GM23248 (cell line): ENCODE measurements around the gene CLCN4. TPM values are rescaled to one million over a fixed set of nuclear protein-coding genes. Genes with fewer than 3 reads are reported as not detected.

Experiments
- DNase-seq: peaks from one replicate; pipeline ENCODE4 v3.0.0-alpha.2; 2015
- H2AFZ ChIP-seq: fragments of 200-600 bp; sonication (generic); 2 replicates; pipeline ENCODE4 v1.6.1; 2016; ENCODE audit warnings: antibody characterized with exemption
- H3F3A ChIP-seq: fragments of 200-600 bp; sonication (generic); 2 replicates; pipeline ENCODE4 v1.6.1; 2016; ENCODE audit warnings: mild to moderate bottlenecking, antibody characterized with exemption, mixed run types; ENCODE audit not compliant: insufficient read depth
- H3K27ac ChIP-seq: fragments of 200-600 bp; sonication (generic); 2 replicates; pipeline ENCODE4 v1.5.1; 2016; ENCODE audit warnings: mild to moderate bottlenecking
- H3K27me3 ChIP-seq: fragments of 200-600 bp; sonication (generic); replicated peaks from 2 replicates; pipeline ENCODE4 v1.6.1; 2016; ENCODE audit warnings: mild to moderate bottlenecking; ENCODE audit not compliant: insufficient read depth
- H3K36me3 ChIP-seq: fragments of 200-600 bp; sonication (generic); 2 replicates; pipeline ENCODE4 v1.6.1; 2016; ENCODE audit warnings: low read depth, mild to moderate bottlenecking
- H3K4me1 ChIP-seq: fragments of 200-600 bp; sonication (generic); 2 replicates; pipeline ENCODE4 v1.6.1; 2016; ENCODE audit warnings: mild to moderate bottlenecking; ENCODE audit not compliant: insufficient read depth
- H3K4me2 ChIP-seq: fragments of 200-600 bp; sonication (generic); one replicate; pipeline ENCODE4 v1.6.1; 2016; ENCODE audit warnings: mild to moderate bottlenecking; ENCODE audit not compliant: unreplicated experiment
- H3K4me3 ChIP-seq: fragments of 200-600 bp; sonication (generic); 2 replicates; pipeline ENCODE4 v1.5.1; 2016; ENCODE audit warnings: mild to moderate bottlenecking
- H3K79me2 ChIP-seq: fragments of 200-600 bp; sonication (generic); 2 replicates; pipeline ENCODE4 v1.6.1; 2016; ENCODE audit warnings: mild to moderate bottlenecking; ENCODE audit not compliant: insufficient read depth
- H3K9ac ChIP-seq: fragments of 200-600 bp; sonication (generic); 2 replicates; pipeline ENCODE4 v1.6.1; 2016; ENCODE audit warnings: mild to moderate bottlenecking
- H3K9me2 ChIP-seq: fragments of 200-600 bp; sonication (generic); 2 replicates; pipeline ENCODE4 v1.6.1; 2016; ENCODE audit warnings: mixed run types, mild to moderate bottlenecking, moderate library complexity; ENCODE audit not compliant: insufficient read depth
- H3K9me3 ChIP-seq: fragments of 200-600 bp; sonication (generic); one replicate; pipeline ENCODE4 v1.6.1; 2017; ENCODE audit warnings: low read depth
- H4K20me1 ChIP-seq: fragments of 200-600 bp; sonication (generic); 2 replicates; pipeline ENCODE4 v1.6.0; 2016; ENCODE audit not compliant: insufficient read depth
- EZH2 ChIP-seq: fragments of 200-600 bp; sonication (generic); IDR thresholded peaks from 2 replicates; pipeline ENCODE4 v1.6.1; 2018; ENCODE audit warnings: antibody characterized with exemption, mild to moderate bottlenecking; ENCODE audit not compliant: insufficient read depth, poor library complexity, severe bottlenecking
- EZH2phosphoT487 ChIP-seq: fragments of 200-600 bp; sonication (generic); IDR thresholded peaks from 2 replicates; pipeline ENCODE4 v1.6.1; 2018; ENCODE audit warnings: antibody characterized with exemption, moderate library complexity, mild to moderate bottlenecking, low read depth; ENCODE audit not compliant: insufficient read depth
- WGBS, 2 experiments: methylation state at CpG; one replicate each; pipeline ENCODE4 v1.1.6; 2015 to 2017; ENCODE audit warnings: low lambda C conversion rate in 2 of 2, low coverage in 1 of 2; ENCODE audit errors: missing lambda C conversion rate in 2 of 2; 5-methylcytosine and 5-hydroxymethylcytosine counted together
- in situ Hi-C: fragments of 300-500 bp; cut with MboI; formaldehyde crosslinking; loops from 2 replicates; pipeline ENCODE4 v1.15.0; 2020
- polyA plus RNA-seq: library from polyadenylated mRNA; unstranded; fragments of >200 nt; fragmentation: Nextera tagmentation; extraction: Ambion mirVana; gene quantifications from 2 replicates; pipeline ENCODE4 v1.2.1, GENCODE V29; 2016
- total RNA-seq: library from RNA; depleted of rRNA; stranded (reverse); fragments of >200 nt; shearing (Covaris generic); gene quantifications from 2 replicates; pipeline ENCODE4 v1.2.3, GENCODE V29; 2014; rRNA removed

CLCN4 gene
- total RNA-seq (0.89 and 0.97 TPM in 2 replicates), polyA plus RNA-seq (0.29 and 0.71 TPM in 2 replicates)

GRCh38 chrX:10156199-10157031 is at the start of gene CLCN4:
TSS of gene CLCN4 (plus strand) at chrX:10156975. CDS start at chrX:10185033, 28,058 bp downstream.
- Histone ChIP-seq H3K4me2 (peak within 1 kb of the TSS; percentile 81), H3K36me3 (no peaks in the 10 kb centered on the region), H3K27ac (0 out of 2 replicates have a peak within 1 kb of the TSS, but pooled peaks have one; percentile 18), H3K9me2 (no peaks in the 10 kb centered on the region), H3K27me3 (no peaks in the 10 kb centered on the region), H3K4me1 (peaks cover 18% of the 10 kb centered on the region), H3K9me3 (no peaks in the 10 kb centered on the region), H3F3A (peaks cover 8% of the 10 kb centered on the region), H3K9ac (peak within 1 kb of the TSS; percentile 53), H4K20me1 (no peaks in the 10 kb centered on the region), H3K4me3 (peak within 1 kb of the TSS; percentile 57), H2AFZ (peak within 1 kb of the TSS; percentile 83), H3K79me2 (no peaks in the 10 kb centered on the region)
- TF ChIP-seq EZH2 (no peak), EZH2phosphoT487 (no peak)
- DNase-seq: peak; percentile 61
- in situ Hi-C loops: no loop called here
- 8 to 17% methylated on average over 10 to 17 of the region's 27 CpGs for WGBS, 2 experiments

GRCh38 chrX:10107483-10107882 is 49.3 kb upstream of the CLCN4 start:
- Histone ChIP-seq H3K36me3 (no peaks in the 10 kb centered on the region), H3K27ac (no peak overlapping the region), H3K9ac (no peak overlapping the region), H3K4me3 (no peak overlapping the region), H3K27me3 (no peaks in the 10 kb centered on the region), H3K9me3 (no peaks in the 10 kb centered on the region), H3K79me2 (no peaks in the 10 kb centered on the region), H3F3A (no peaks in the 10 kb centered on the region), H3K9me2 (no peaks in the 10 kb centered on the region), H2AFZ (no peak overlapping the region), H3K4me1 (no peaks in the 10 kb centered on the region), H3K4me2 (no peak overlapping the region), H4K20me1 (no peaks in the 10 kb centered on the region)
- no peak for TF ChIP-seq EZH2phosphoT487
- TF ChIP-seq EZH2: no peak
- DNase-seq: no peak
- in situ Hi-C loops: loop anchor here (25.0 kb wide), 1 partner anchor 220 kb away; no protein-coding TSS in a partner anchor
- 94 to 97% methylated on average over 2 of the region's 2 CpGs for WGBS, 2 experiments

- Histone ChIP-seq H2AFZ (no peak overlapping the region), H4K20me1 (no peaks in the 10 kb centered on the region), H3K9ac (no peak overlapping the region), H3K27me3 (no peaks in the 10 kb centered on the region), H3K79me2 (no peaks in the 10 kb centered on the region), H3K4me3 (no peak overlapping the region), H3K4me2 (no peak overlapping the region), H3K9me2 (no peaks in the 10 kb centered on the region), H3K36me3 (no peaks in the 10 kb centered on the region), H3F3A (no peaks in the 10 kb centered on the region), H3K27ac (no peak overlapping the region), H3K4me1 (no peaks in the 10 kb centered on the region), H3K9me3 (no peaks in the 10 kb centered on the region)
- in situ Hi-C loops: loop anchor here (25.0 kb wide), 1 partner anchor 221 kb away; no protein-coding TSS in a partner anchor
- DNase-seq: no peak
- WGBS, 2 experiments: 78 to 95% methylated on average over 8 to 9 of the region's 9 CpGs
- TF ChIP-seq EZH2phosphoT487 (no peak), EZH2 (no peak)
Observed at GRCh38 chrX:10108288-10108687, 48.5 kb upstream of the CLCN4 start.

- no peak overlapping the region for H3K4me2 ChIP-seq
- no peaks in the 10 kb centered on the region for H3F3A ChIP-seq
- TF ChIP-seq EZH2 (no peak), EZH2phosphoT487 (no peak)
- H3K27me3 ChIP-seq: no peaks in the 10 kb centered on the region
- no peak overlapping the region for H3K4me3 ChIP-seq
- no peak overlapping the region for H3K9ac ChIP-seq
- H3K9me2 ChIP-seq: no peaks in the 10 kb centered on the region
- DNase-seq: peak; percentile 8
- H4K20me1 ChIP-seq: no peaks in the 10 kb centered on the region
- no peaks in the 10 kb centered on the region for H3K36me3 ChIP-seq
- 44 to 47% methylated on average over 13 to 24 of the region's 27 CpGs for WGBS, 2 experiments
- no peaks in the 10 kb centered on the region for H3K4me1 ChIP-seq
- H3K27ac ChIP-seq: no peak overlapping the region
- no peak overlapping the region for H2AFZ ChIP-seq
- in situ Hi-C loops: loop anchor here (5.0 to 25.0 kb wide), 2 partner anchors 112 to 222 kb away; no protein-coding TSS in a partner anchor
- H3K9me3 ChIP-seq: no peaks in the 10 kb centered on the region
- no peaks in the 10 kb centered on the region for H3K79me2 ChIP-seq
Observed at GRCh38 chrX:10109695-10110094, 47.1 kb upstream of the CLCN4 start.
